Heart left ventricle (tissue), 16 donors: ENCODE measurements around the gene BNIP1. TPM values are rescaled to one million over a fixed set of nuclear protein-coding genes. Genes with fewer than 3 reads are reported as not detected.
"Not testable (repeated sequence)": the region's sequence is repeated elsewhere in the genome, so short reads cannot be mapped to it uniquely, and the experiment has no call there.

Experiments used
- ATAC-seq, 4 donors: fragments of 200-7000 bp; cut with Tn5 transposase; one replicate each; pipeline ENCODE4 v1.9.1; 2020 to 2022; ENCODE audit warnings: moderate library complexity in 4 of 4, mild to moderate bottlenecking in 3 of 4, moderate number of reproducible peaks in 1 of 4
- DNase-seq, 5 donors: peaks; one replicate each; pipeline ENCODE4 v3.0.0-alpha.2; 2020
- H3K27ac ChIP-seq, 12 donors: fragments of 200-600 bp; sonication (generic) in 4 of 12; one replicate each; pipeline versions ENCODE4 v1.5.0 to v1.8.0; 2016 to 2022; ENCODE audit warnings: mild to moderate bottlenecking in 2 of 12
- H3K27me3 ChIP-seq, 9 donors: fragments of 200-600 bp; sonication (generic) in 2 of 9; one replicate each; pipeline versions ENCODE4 v1.5.1 to v1.8.0; 2016 to 2022; ENCODE audit warnings: mild to moderate bottlenecking in 3 of 9
- H3K36me3 ChIP-seq, 9 donors: fragments of 200-600 bp; sonication (generic) in 2 of 9; one replicate each; pipeline versions ENCODE4 v1.5.0 to v1.8.0; 2018 to 2022; ENCODE audit warnings: mild to moderate bottlenecking in 2 of 9
- H3K4me1 ChIP-seq, 12 donors: fragments of 200-600 bp; sonication (generic) in 4 of 12; one replicate each; pipeline versions ENCODE4 v1.5.0 to v1.8.0; 2016 to 2022; ENCODE audit warnings: mild to moderate bottlenecking in 3 of 12
- H3K4me3 ChIP-seq, 12 donors: fragments of 200-600 bp; sonication (generic) in 4 of 12; one replicate each; pipeline versions ENCODE4 v1.5.0 to v1.8.0; 2017 to 2022; ENCODE audit warnings: mild to moderate bottlenecking in 9 of 12, moderate library complexity in 4 of 12
- H3K9me3 ChIP-seq, 12 donors: fragments of 200-600 bp; sonication (generic) in 4 of 12; one replicate each; pipeline versions ENCODE4 v1.5.0 to v1.8.0; 2016 to 2022; ENCODE audit warnings: mild to moderate bottlenecking in 1 of 12
- POLR2A ChIP-seq, 2 donors: fragments of 450-650 bp; IDR thresholded peaks; one replicate each; pipeline ENCODE4 v1.6.1; 2017; ENCODE audit warnings: antibody characterized with exemption in 2 of 2, mild to moderate bottlenecking in 2 of 2, moderate library complexity in 2 of 2
- WGBS, 4 donors: extraction: QIAGEN DNeasy Blood & Tissue Kit in 2 of 4; methylation state at CpG; one replicate each; pipeline versions ENCODE4 v1.1.5 to v1.1.7; 2013 to 2018; 5-methylcytosine and 5-hydroxymethylcytosine counted together
- intact Hi-C, 10 donors: fragments of 100-400 bp; cut with DNase I; formaldehyde crosslinking; loops; one replicate each; pipeline versions ENCODE4 v1.11.1 to v1.14.2; 2022
- polyA plus RNA-seq, 2 donors: library from polyadenylated mRNA; stranded (reverse); fragments of 200-250 nt; gene quantifications; one replicate each; pipeline ENCODE4 v1.2.3, GENCODE V29; 2013
- total RNA-seq, 9 donors: library from RNA; depleted of rRNA in 2 of 9; stranded (reverse); fragments of >200 nt in 2 of 9; fragmentation: NEBNext Ultra II Directional in 3 of 9; extraction: Animal tissue kit (Norgen Biotek cat#: 25700) in 3 of 9; gene quantifications; one replicate each; pipeline versions ENCODE4 v1.1.0 to v1.2.4, GENCODE V29; 2016 to 2023
- TF ChIP-seq, protein P1 (sequence below), 12 donors: fragments of 200-600 bp; sonication (generic) in 4 of 12; IDR thresholded peaks; one replicate each; pipeline versions ENCODE4 v1.5.0 to v1.8.0; 2018 to 2022; ENCODE audit warnings: antibody characterized with exemption in 12 of 12, mild to moderate bottlenecking in 5 of 12
- donor health status: ischemic (EF 13 %, LVEDD 7.1; RV severe dilation, severe dysfunction).
- donor health status: healthy with polysubstance abuse.
- donor health status: DM: no; HTN: yes; CAD: no.
- donor health status: DM: no; HTN: no; CAD: no.
- donor health status: ischemic (EF 25% LVEDD 6.9; RV normal size, moderate dysfunction).
- donor health status: ischemic (EF 25% LVEDD 5.7; RV mildly dilated, moderate dysfunction).
- donor health status: healthy.
- donor health status: DM: yes; HTN: yes; CAD: no.
- donor health status: ischemic (EF 35%, LVEDD 5.7; RV mildly dilated, moderate dysfunction).
- donor health status: nonischemic (EF 11% LVEDD 7.7; RV severe dilation, severe dysfunction).
- donor health status: DM: yes; HTN: yes; CAD: no.
- donor health status: PGD.
- donor health status: ischemic (EF 29% LVEDD 5.4; RV normal size, mild dysfunction).
- donor health status: nonischemic (EF 23%, LVEDD 6.1; RV moderate dilation, normal function).

BNIP1 gene
- total and polyA plus RNA-seq, 11 donors: 8.0 to 18.3 (median 10.0) TPM

DNA sequence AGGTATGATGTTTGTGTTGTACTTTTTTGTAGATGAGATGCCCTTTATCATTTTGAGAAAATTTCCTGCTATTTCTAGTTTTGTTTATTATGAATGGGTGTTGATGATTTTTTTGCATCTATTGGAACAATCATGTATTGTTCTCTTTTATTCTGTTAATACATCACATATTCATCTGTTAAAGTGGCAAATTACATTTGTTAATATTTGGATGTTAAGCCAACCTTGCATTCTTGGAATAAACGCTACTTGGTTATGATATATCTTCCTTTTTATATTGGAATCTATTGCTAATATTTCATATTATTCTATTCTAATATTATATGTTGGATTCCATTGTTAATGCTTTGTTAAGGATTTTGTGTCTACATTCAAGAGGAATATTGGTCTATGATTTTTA, 24.6 kb upstream of the BNIP1 start:
- intact Hi-C loops: no loop called here
- Histone ChIP-seq H3K27me3 (no peaks in the 10 kb centered on the region), H3K4me3 (no peak overlapping the region), H3K9me3 (peaks cover 0 to 25% (median 10%) of the 10 kb centered on the region in 12 donors), H3K4me1 (no peaks in the 10 kb centered on the region), H3K27ac (no peak overlapping the region), H3K36me3 (peaks cover 0 to 72% (median 54%) of the 10 kb centered on the region in 9 donors)
- 95 to 100% (median 97%) methylated on average over 1 of the region's 1 CpG for WGBS, 4 donors
- TF ChIP-seq, protein P1, sequence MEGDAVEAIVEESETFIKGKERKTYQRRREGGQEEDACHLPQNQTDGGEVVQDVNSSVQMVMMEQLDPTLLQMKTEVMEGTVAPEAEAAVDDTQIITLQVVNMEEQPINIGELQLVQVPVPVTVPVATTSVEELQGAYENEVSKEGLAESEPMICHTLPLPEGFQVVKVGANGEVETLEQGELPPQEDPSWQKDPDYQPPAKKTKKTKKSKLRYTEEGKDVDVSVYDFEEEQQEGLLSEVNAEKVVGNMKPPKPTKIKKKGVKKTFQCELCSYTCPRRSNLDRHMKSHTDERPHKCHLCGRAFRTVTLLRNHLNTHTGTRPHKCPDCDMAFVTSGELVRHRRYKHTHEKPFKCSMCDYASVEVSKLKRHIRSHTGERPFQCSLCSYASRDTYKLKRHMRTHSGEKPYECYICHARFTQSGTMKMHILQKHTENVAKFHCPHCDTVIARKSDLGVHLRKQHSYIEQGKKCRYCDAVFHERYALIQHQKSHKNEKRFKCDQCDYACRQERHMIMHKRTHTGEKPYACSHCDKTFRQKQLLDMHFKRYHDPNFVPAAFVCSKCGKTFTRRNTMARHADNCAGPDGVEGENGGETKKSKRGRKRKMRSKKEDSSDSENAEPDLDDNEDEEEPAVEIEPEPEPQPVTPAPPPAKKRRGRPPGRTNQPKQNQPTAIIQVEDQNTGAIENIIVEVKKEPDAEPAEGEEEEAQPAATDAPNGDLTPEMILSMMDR (IDR thresholded peaks at IDR 0.05): no peak
- TF ChIP-seq POLR2A (IDR thresholded peaks at IDR 0.05): no peak
- DNase-seq: no peak
- ATAC-seq: no peak

DNA sequence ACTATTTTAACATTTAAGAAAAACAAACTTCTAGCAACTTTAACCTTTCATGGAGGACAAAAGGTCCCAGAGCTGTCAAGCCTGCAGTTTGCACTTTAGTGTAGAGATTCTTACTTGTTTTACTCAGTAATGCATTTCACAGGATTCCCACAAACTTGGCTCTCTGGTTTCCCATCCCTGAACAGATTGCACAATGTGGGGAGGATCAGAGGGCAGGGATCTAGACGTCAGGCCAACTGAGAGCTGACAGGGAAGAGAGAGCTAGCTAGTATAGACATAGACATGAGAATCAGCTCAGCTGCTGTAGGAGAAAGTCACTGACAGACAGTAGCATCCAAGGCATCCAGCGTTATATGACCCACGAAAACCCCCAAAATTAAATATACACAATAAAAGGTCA, 20.9 kb upstream of the BNIP1 start:
- no peak for DNase-seq
- intact Hi-C loops: no loop called here
- H3K27me3 ChIP-seq: no peaks in the 10 kb centered on the region
- TF ChIP-seq, protein P1 (IDR thresholded peaks at IDR 0.05): no peak
- no peak for TF ChIP-seq POLR2A (IDR thresholded peaks at IDR 0.05)
- H3K9me3 ChIP-seq: peaks cover 0 to 22% (median 10%) of the 10 kb centered on the region in 12 donors
- WGBS, 4 donors: 81 to 90% (median 85%) methylated on average over 3 of the region's 3 CpGs
- H3K4me3 ChIP-seq: no peak overlapping the region
- H3K36me3 ChIP-seq: peaks cover 0 to 82% (median 60%) of the 10 kb centered on the region in 9 donors
- ATAC-seq: no peak
- no peaks in the 10 kb centered on the region for H3K4me1 ChIP-seq
- no peak overlapping the region for H3K27ac ChIP-seq

DNA sequence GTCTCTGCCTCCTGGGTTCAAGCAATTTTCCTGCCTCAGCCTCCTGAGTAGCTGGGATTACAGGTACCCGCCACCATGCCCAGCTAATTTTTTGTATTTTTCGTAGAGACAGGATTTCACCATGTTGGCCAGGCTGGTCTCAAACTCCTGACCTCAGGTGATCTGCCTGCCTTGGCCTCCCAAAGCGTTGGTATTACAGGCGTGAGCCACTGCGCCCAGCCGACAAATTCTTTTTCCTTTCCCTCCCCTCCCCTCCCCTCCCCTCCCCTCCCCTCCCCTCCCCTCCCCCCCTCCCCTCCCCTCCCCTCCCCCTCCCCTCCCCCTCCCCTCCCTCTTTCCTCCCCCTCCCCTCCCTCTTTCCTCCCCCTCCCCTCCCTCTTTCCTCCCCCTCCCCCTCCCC, 12.2 kb upstream of the BNIP1 start:
- H3K27me3 ChIP-seq, H3K4me3 ChIP-seq, H3K4me1 ChIP-seq, DNase-seq, H3K9me3 ChIP-seq, H3K27ac ChIP-seq, ATAC-seq: not testable (repeated sequence)
- intact Hi-C loops: loop anchor here in 2 of 10 donors (10.0 kb wide), 1 partner anchor 127 kb away; no protein-coding TSS in a partner anchor
- WGBS, 4 donors: 90 to 100% (median 98%) methylated on average over 6 of the region's 6 CpGs
- H3K36me3 ChIP-seq: peaks cover 0 to 95% (median 67%) of the 10 kb centered on the region in 9 donors

DNA sequence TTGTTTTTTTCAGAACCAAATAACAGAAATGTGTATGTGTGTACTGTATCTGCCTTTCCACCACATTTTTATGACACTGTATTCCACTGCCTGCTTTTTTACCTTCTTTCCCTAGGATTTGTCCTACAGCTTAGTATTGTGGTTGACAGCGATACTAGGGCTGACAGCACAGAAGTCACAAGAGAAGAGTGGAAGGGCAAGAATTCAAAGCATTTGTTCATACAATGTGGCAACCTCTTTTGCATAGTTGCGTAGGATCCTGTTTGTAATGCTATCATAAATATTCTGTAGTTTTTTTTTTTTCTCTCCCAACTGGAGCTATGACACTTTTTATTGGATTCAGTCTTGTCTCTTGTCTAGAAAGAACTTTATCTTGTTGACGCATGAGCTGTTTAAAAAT, 5.6 kb upstream of the BNIP1 start:
- Histone ChIP-seq H3K4me3 (no peak overlapping the region), H3K9me3 (no peaks in the 10 kb centered on the region), H3K27me3 (no peaks in the 10 kb centered on the region), H3K4me1 (peaks cover 0 to 2% (median 0%) of the 10 kb centered on the region in 12 donors), H3K27ac (no peak overlapping the region), H3K36me3 (peaks cover 0 to 59% (median 43%) of the 10 kb centered on the region in 9 donors)
- TF ChIP-seq, protein P1 (IDR thresholded peaks at IDR 0.05): no peak
- no peak for TF ChIP-seq POLR2A (IDR thresholded peaks at IDR 0.05)
- no peak for ATAC-seq
- intact Hi-C loops: loop anchor here in 2 of 10 donors (10.0 kb wide), 1 partner anchor 134 kb away; no protein-coding TSS in a partner anchor
- DNase-seq: no peak
- 91 to 94% (median 92%) methylated on average over 3 of the region's 3 CpGs for WGBS, 4 donors

DNA sequence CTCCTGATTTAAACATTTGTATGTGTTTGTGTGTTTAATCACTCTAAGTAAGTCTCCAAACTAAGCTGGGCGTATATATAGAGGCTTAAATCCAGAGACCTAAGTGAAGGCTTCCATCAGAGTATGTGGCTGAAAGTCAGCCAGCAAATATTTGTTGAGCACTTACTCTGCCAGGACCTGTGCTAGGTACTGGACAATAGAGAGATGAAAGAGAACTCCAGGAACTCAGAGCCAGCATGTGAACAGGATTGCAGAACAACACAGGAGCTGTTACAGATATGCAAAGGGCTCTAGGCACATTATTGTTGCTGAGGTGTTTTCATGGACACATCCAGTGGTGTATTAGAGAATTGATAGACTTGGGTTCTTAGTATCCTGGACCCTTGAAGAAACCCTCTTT, 4.7 kb upstream of the BNIP1 start:
- Histone ChIP-seq H3K27ac (no peak overlapping the region), H3K36me3 (peaks cover 0 to 50% (median 34%) of the 10 kb centered on the region in 9 donors), H3K9me3 (no peaks in the 10 kb centered on the region), H3K4me1 (peaks cover 0 to 8% (median 0%) of the 10 kb centered on the region in 12 donors), H3K4me3 (no peak overlapping the region), H3K27me3 (no peaks in the 10 kb centered on the region)
- intact Hi-C loops: loop anchor here in 9 of 10 donors (5.0 to 10.0 kb wide), 7 partner anchors 82 to 435 kb away; partner anchors contain the start of genes ATP6V0E1 (in 6 of the 9) and CREBRF (in 2 of the 9)
- TF ChIP-seq, protein P1 (IDR thresholded peaks at IDR 0.05): no peak
- no peak for TF ChIP-seq POLR2A (IDR thresholded peaks at IDR 0.05)
- ATAC-seq (no peak), DNase-seq (no peak)
- 78 to 97% (median 92%) methylated on average over 1 of the region's 1 CpG for WGBS, 4 donors
